Chondrocyte (in vitro differentiated cells): ENCODE results near the gene TNFRSF11A. TPM values are rescaled to one million over a fixed set of nuclear protein-coding genes. Genes with fewer than 3 reads are reported as not detected.

Source experiments
- DNase-seq: peaks from one replicate; pipeline ENCODE4 v3.0.0; 2021; ENCODE audit warnings: mixed read lengths, low spot score
- H3K27ac Mint-ChIP-seq: one replicate; pipeline ENCODE4 v1.8.0; 2021; ENCODE audit warnings: mild to moderate bottlenecking, moderate library complexity, mixed read lengths; ENCODE audit not compliant: unreplicated experiment
- H3K27me3 Mint-ChIP-seq: 2 replicates; pipeline ENCODE4 v1.8.0; 2021; ENCODE audit warnings: low read depth, mixed read lengths
- H3K36me3 Mint-ChIP-seq: 2 replicates; pipeline ENCODE4 v1.8.0; 2021; ENCODE audit warnings: low read depth, mixed read lengths
- H3K4me1 Mint-ChIP-seq: 2 replicates; pipeline ENCODE4 v1.8.0; 2021; ENCODE audit warnings: low read depth, mild to moderate bottlenecking, mixed read lengths
- H3K4me3 Mint-ChIP-seq: one replicate; pipeline ENCODE4 v1.8.0; 2021; ENCODE audit warnings: mild to moderate bottlenecking, moderate library complexity, mixed read lengths; ENCODE audit not compliant: unreplicated experiment
- H3K9me3 Mint-ChIP-seq: 2 replicates; pipeline ENCODE4 v1.8.0; 2021; ENCODE audit warnings: low read depth, mixed read lengths
- total RNA-seq: library from RNA; stranded (reverse); gene quantifications from 3 replicates; pipeline ENCODE4 v1.2.1, GENCODE V29; 2021
- TF ChIP-seq, protein P1 (sequence below): fragments of 200-600 bp; sonication (generic); IDR thresholded peaks from 2 replicates; pipeline ENCODE4 v1.5.0; 2021; ENCODE audit warnings: antibody characterized with exemption, mild to moderate bottlenecking, moderate library complexity

The TNFRSF11A gene
- total RNA-seq, 1 donor from 2014 or later: 0.22 TPM

DNA sequence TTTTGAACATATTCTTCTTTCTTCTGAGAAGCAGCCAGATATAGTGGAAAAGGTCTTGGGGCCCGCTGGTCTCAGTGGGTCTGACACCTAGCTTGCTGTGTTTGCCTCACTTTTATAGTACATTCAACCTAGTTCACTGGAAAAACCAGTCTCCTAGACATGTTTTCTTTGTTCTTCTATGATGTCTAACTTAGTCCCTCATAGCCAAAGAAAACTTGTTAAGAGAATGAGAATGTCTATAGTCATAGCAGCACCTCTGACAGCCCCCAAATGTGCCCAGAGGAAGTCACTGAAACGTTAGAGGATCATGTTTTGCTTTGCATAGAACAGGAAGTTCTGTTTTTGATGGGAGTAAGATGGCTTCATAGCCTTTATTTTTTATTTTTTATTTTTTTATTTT is 40.3 kb downstream of the TNFRSF11A start:
- no peak overlapping the region for H3K4me3 Mint-ChIP-seq
- H3K27me3 Mint-ChIP-seq: peaks cover 11% of the 10 kb centered on the region
- H3K36me3 Mint-ChIP-seq: no peaks in the 10 kb centered on the region
- no peak for DNase-seq
- H3K27ac Mint-ChIP-seq: no peak overlapping the region
- TF ChIP-seq, protein P1, sequence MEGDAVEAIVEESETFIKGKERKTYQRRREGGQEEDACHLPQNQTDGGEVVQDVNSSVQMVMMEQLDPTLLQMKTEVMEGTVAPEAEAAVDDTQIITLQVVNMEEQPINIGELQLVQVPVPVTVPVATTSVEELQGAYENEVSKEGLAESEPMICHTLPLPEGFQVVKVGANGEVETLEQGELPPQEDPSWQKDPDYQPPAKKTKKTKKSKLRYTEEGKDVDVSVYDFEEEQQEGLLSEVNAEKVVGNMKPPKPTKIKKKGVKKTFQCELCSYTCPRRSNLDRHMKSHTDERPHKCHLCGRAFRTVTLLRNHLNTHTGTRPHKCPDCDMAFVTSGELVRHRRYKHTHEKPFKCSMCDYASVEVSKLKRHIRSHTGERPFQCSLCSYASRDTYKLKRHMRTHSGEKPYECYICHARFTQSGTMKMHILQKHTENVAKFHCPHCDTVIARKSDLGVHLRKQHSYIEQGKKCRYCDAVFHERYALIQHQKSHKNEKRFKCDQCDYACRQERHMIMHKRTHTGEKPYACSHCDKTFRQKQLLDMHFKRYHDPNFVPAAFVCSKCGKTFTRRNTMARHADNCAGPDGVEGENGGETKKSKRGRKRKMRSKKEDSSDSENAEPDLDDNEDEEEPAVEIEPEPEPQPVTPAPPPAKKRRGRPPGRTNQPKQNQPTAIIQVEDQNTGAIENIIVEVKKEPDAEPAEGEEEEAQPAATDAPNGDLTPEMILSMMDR: no peak
- no peaks in the 10 kb centered on the region for H3K4me1 Mint-ChIP-seq
- H3K9me3 Mint-ChIP-seq: no peaks in the 10 kb centered on the region

DNA sequence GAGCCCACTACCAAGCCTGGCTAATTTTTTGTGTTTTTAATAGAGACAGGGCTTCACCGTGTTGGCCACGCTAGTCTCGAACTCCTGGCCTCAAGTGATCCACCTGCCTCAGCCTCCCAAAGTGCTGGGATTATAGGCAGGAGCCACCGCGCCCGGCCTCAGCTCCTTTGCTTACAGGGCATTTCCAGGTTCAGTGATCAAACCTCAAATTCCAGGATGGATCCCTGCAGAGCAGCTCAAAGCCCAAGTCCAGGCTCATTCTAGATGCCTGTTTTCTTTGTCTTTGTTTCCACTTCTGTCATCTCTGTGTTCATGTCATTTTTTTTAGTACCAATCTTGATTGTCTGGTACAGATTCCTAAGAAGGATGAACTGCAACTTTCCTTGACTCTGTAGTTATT is 41.9 kb downstream of the TNFRSF11A start:
- H3K27ac Mint-ChIP-seq: no peak overlapping the region
- TF ChIP-seq, protein P1: no peak
- H3K4me3 Mint-ChIP-seq: no peak overlapping the region
- H3K9me3 Mint-ChIP-seq: no peaks in the 10 kb centered on the region
- DNase-seq: no peak
- peaks cover 5% of the 10 kb centered on the region for H3K27me3 Mint-ChIP-seq
- H3K4me1 Mint-ChIP-seq: no peaks in the 10 kb centered on the region
- no peaks in the 10 kb centered on the region for H3K36me3 Mint-ChIP-seq

DNA sequence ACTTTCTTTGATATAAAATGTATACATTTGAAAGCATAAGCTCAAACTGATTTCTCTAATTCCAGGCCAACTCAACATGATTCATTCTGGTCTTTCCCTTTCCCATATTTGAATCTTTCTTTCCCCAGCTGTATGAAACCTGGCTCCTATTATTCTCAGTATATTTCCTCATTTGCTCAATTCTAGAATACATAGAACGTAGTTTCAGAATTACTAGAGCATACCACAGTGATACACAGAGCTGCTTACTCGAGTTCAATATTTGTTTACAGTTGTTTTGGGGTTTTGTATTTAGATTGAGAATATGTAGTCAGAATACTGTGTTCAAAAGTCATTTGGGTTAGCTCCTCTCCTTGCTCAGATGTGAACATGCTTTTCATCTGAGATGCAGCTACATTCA is 43.0 kb downstream of the TNFRSF11A start:
- H3K4me1 Mint-ChIP-seq: no peaks in the 10 kb centered on the region
- H3K36me3 Mint-ChIP-seq: no peaks in the 10 kb centered on the region
- no peak overlapping the region for H3K4me3 Mint-ChIP-seq
- TF ChIP-seq, protein P1: no peak
- no peaks in the 10 kb centered on the region for H3K9me3 Mint-ChIP-seq
- peaks cover 5% of the 10 kb centered on the region for H3K27me3 Mint-ChIP-seq
- no peak for DNase-seq
- H3K27ac Mint-ChIP-seq: no peak overlapping the region

DNA sequence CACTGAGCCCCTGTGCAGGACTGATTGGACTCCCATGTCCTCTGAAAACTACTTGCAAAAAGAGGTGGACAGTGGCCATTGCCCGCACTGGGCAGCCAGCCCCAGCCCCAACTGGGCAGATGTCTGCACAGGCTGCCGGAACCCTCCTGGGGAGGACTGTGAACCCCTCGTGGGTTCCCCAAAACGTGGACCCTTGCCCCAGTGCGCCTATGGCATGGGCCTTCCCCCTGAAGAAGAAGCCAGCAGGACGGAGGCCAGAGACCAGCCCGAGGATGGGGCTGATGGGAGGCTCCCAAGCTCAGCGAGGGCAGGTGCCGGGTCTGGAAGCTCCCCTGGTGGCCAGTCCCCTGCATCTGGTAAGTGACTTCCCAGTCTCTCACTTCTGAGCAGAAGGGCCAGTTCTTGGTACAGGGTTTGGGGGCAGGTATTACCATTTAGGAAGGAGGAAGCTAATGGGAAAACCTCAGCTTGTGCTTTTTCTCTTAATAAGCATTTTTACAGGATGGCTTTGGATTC is 44.1 kb downstream of the TNFRSF11A start:
- no peak for DNase-seq
- no peak overlapping the region for H3K27ac Mint-ChIP-seq
- H3K36me3 Mint-ChIP-seq: no peaks in the 10 kb centered on the region
- no peaks in the 10 kb centered on the region for H3K9me3 Mint-ChIP-seq
- TF ChIP-seq, protein P1: no peak
- H3K4me1 Mint-ChIP-seq: peaks cover 7% of the 10 kb centered on the region
- H3K27me3 Mint-ChIP-seq: peaks cover 5% of the 10 kb centered on the region
- H3K4me3 Mint-ChIP-seq: no peak overlapping the region

DNA sequence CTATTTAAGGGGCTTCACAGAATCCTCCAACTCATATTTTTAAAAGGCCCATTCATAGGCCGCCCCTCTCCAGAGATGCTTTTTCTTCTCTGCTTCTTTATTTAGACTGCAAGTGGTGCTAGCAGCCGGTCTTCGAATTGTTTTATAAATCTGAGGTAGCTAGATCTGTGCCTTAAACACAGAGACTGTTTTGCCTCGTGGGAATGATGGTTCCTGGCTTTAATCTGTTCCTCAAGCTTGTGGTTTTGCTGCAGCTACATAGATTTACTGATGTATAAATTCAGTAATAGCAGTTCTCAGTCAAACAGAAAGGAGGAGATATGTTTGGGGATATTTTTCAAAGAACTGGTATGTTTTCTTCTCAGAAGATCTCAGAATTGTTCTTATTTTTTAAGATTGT is 45.3 kb downstream of the TNFRSF11A start:
- Mint-ChIP-seq H3K9me3 (no peaks in the 10 kb centered on the region), H3K36me3 (no peaks in the 10 kb centered on the region), H3K4me1 (peaks cover 11% of the 10 kb centered on the region), H3K27me3 (peaks cover 5% of the 10 kb centered on the region), H3K27ac (no peak overlapping the region), H3K4me3 (no peak overlapping the region)
- no peak for DNase-seq
- TF ChIP-seq, protein P1: no peak
